ENCODE data around the gene LPP.

DNA sequence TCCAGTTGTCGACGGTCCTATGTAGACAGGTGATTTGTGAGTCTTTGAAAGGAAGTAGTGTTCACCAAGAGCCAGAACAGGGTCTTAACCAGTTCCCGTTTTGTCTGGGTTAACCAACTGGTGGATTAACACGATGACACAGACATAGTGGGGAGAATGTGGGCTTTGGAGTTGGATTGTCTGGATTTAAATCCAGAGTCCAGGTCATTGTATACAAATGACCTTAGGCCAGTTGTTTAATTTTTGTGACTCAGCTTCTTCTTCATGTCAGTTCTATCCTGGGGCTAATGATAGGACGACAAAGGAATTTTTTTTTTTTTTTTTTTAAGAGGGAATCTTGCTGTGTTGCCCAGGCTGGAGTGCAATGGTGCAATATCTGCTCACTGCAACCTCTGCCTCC lies 126.7 kb downstream of the LPP start:
- TF ChIP-seq CTCF (IDR thresholded peaks at IDR 0.05) (no peak), POLR2A (IDR thresholded peaks at IDR 0.05) (no peak)
